ENCODE measurements around the gene MTCH1. TPM values are rescaled to one million over a fixed set of nuclear protein-coding genes. Genes with fewer than 3 reads are reported as not detected.
A peak's percentile ranks its signal among the peaks of the same experiment; 100 is the strongest.

The MTCH1 gene
- total RNA-seq (100 to 1,000 TPM; 227 to 316 TPM), polyA plus RNA-seq (ENCODE audit: insufficient read depth, low read depth, low replicate concordance) (157 TPM)
- long read RNA-seq, donor 1, transcript MTCH1-202 (12 exons, 2,057 nt) = major isoform, 63 of 138 reads
- long read RNA-seq, donor 1, transcript MTCH1-201 (12 exons, 2,006 nt) = minor isoform, 40 of 138 reads
- long read RNA-seq, donor 1, partial matches to known transcripts = 33 of 138 reads
- long read RNA-seq, donor 1, other reads (novel, unspliced or antisense) = 0 of 138 reads
- long read RNA-seq, donor 2, transcript MTCH1-202 (12 exons, 2,057 nt) = major isoform, 36 of 71 reads
- long read RNA-seq, donor 2, transcript MTCH1-201 (12 exons, 2,006 nt) = minor isoform, 34 of 71 reads
- long read RNA-seq, donor 2, partial matches to known transcripts = 0 of 71 reads
- long read RNA-seq, donor 2, other reads (novel, unspliced or antisense) = 0 of 71 reads

GRCh38 chr6:36985808-36986703, at the start of gene MTCH1:
Gene MTCH1 (minus strand): TSS chr6:36986196. CDS start chr6:36986173, 23 bp downstream.
- peak; percentile 89 for TF ChIP-seq POLR2A (IDR thresholded peaks at IDR 0.05)
- peak in 1 of 3 experiments; percentile 5 for TF ChIP-seq CTCF (IDR thresholded peaks at IDR 0.05)
- Histone ChIP-seq H3K4me3 (peak within 1 kb of the TSS; percentile 92 to 100), H3K4me1 (peaks cover 39% of the 10 kb centered on the region), H3K27me3 (no peaks in the 10 kb centered on the region), H3K27ac (peak within 1 kb of the TSS; percentile 92 to 98), H3K9me3 (no peaks in the 10 kb centered on the region), H3K36me3 (ENCODE audit: low read depth, missing control alignments) (no peaks in the 10 kb centered on the region)
- 0 to 1% methylated on average over 27 to 74 of the region's 101 CpGs for WGBS, 2 donors
- peak; percentile 92 for DNase-seq
- intact Hi-C loops (cut with DNase I; ENCODE audit: low total_unique reads) = loop anchor here (10.0 kb wide), 1 partner anchor 101 kb away; the partner anchor contains the start of gene C6orf89

GRCh38 chr6:37033819-37034795, 48.1 kb upstream of the MTCH1 start:
- 82 to 87% methylated on average over 8 of the region's 8 CpGs for WGBS, 2 donors

GRCh38 chr6:37033255-37033654, 47.3 kb upstream of the MTCH1 start:
- no peak for DNase-seq
- TF ChIP-seq POLR2A (IDR thresholded peaks at IDR 0.05) = no peak
- TF ChIP-seq CTCF (IDR thresholded peaks at IDR 0.05) = no peak
- WGBS, 2 donors = 86 to 94% methylated on average over 7 of the region's 7 CpGs

More at GRCh38 chr6:37033819-37034795, 48.1 kb upstream of the MTCH1 start:
- H3K27me3 ChIP-seq = no peaks in the 10 kb centered on the region
- TF ChIP-seq CTCF (IDR thresholded peaks at IDR 0.05) (no peak), POLR2A (IDR thresholded peaks at IDR 0.05) (no peak)
- H3K4me1 ChIP-seq = peaks cover 10% of the 10 kb centered on the region
- DNase-seq = no peak
- H3K36me3 ChIP-seq (ENCODE audit: low read depth, missing control alignments) = no peaks in the 10 kb centered on the region
- H3K4me3 ChIP-seq = no peak overlapping the region
- H3K9me3 ChIP-seq = no peaks in the 10 kb centered on the region
- H3K27ac ChIP-seq = no peak overlapping the region
- intact Hi-C loops (cut with DNase I; ENCODE audit: low total_unique reads) = no loop called here

GRCh38 chr6:37032239-37032638, 46.2 kb upstream of the MTCH1 start:
- no peak overlapping the region for H3K27ac ChIP-seq
- no peaks in the 10 kb centered on the region for H3K27me3 ChIP-seq
- intact Hi-C loops (cut with DNase I; ENCODE audit: low total_unique reads) = no loop called here
- no peaks in the 10 kb centered on the region for H3K36me3 ChIP-seq (ENCODE audit: low read depth, missing control alignments)
- no peak overlapping the region for H3K4me3 ChIP-seq
- WGBS, 2 donors = 88 to 89% methylated on average over 7 of the region's 7 CpGs
- no peak for DNase-seq
- H3K9me3 ChIP-seq = no peaks in the 10 kb centered on the region
- H3K4me1 ChIP-seq = no peaks in the 10 kb centered on the region
- TF ChIP-seq POLR2A (IDR thresholded peaks at IDR 0.05) = no peak
- TF ChIP-seq CTCF (IDR thresholded peaks at IDR 0.05) = no peak

More at GRCh38 chr6:37033255-37033654, 47.3 kb upstream of the MTCH1 start:
- Histone ChIP-seq H3K36me3 (ENCODE audit: low read depth, missing control alignments) (no peaks in the 10 kb centered on the region), H3K4me3 (no peak overlapping the region), H3K27ac (no peak overlapping the region), H3K27me3 (no peaks in the 10 kb centered on the region), H3K4me1 (peaks cover 2% of the 10 kb centered on the region), H3K9me3 (no peaks in the 10 kb centered on the region)
- intact Hi-C loops (cut with DNase I; ENCODE audit: low total_unique reads) = no loop called here
